IMR-90 (cell line): ENCODE data around the gene ANGPT4. TPM values are rescaled to one million over a fixed set of nuclear protein-coding genes. Genes with fewer than 3 reads are reported as not detected.

Source experiments
- ATAC-seq: fragments of 200-7000 bp; cut with Tn5 transposase; 2 replicates; pipeline ENCODE4 v1.9.1; 2020; ENCODE audit warnings: low read depth, mild to moderate bottlenecking, moderate library complexity
- BruUV-seq: library from RNA; stranded (reverse); fragments of 400-500 nt; replicated peaks from 2 replicates; lab custom pipeline; 2021; lab: Mats Ljungman, UMichigan
- CTCF ChIA-PET: fragments of 300-600 bp; formaldehyde crosslinking; extraction: SDS; loops from one replicate; lab custom pipeline; 2021; ENCODE audit warnings: antibody characterized with exemption; lab: Yijun Ruan, JAX
- POLR2A ChIA-PET: fragments of 300-600 bp; sonication (Branson Sonifier 250); formaldehyde crosslinking; loops from one replicate; lab custom pipeline; 2022; ENCODE audit warnings: antibody characterized with exemption; ENCODE audit not compliant: unreplicated experiment; lab: Charles Lee
- DNase-seq: peaks from one replicate; pipeline ENCODE4 v3.0.0; 2013
- H2AFZ ChIP-seq: replicated peaks from 2 replicates; pipeline ENCODE3; 2013; ENCODE audit warnings: low read length, mild to moderate bottlenecking; ENCODE audit not compliant: poor library complexity
- H2AK5ac ChIP-seq: 2 replicates; pipeline ENCODE4 v1.6.1; 2013; ENCODE audit warnings: low read depth, low read length, inconsistent platforms
- H2AK9ac ChIP-seq: replicated peaks from 2 replicates; pipeline ENCODE3; 2013; ENCODE audit warnings: mild to moderate bottlenecking, low read depth, low read length, moderate library complexity; ENCODE audit not compliant: poor library complexity
- H2BK120ac ChIP-seq: 2 replicates; pipeline ENCODE4 v1.6.1; 2013; ENCODE audit warnings: low read depth, low read length, inconsistent platforms
- H2BK15ac ChIP-seq: 3 replicates; pipeline ENCODE4 v1.6.1; 2013; ENCODE audit warnings: low read depth, low read length, inconsistent platforms
- H2BK20ac ChIP-seq: 2 replicates; pipeline ENCODE4 v1.6.1; 2013; ENCODE audit warnings: low read depth, mild to moderate bottlenecking, inconsistent platforms, low read length, moderate library complexity
- H2BK5ac ChIP-seq: 2 replicates; pipeline ENCODE4 v1.6.1; 2013; ENCODE audit warnings: mild to moderate bottlenecking, low read depth, low read length, inconsistent platforms; ENCODE audit not compliant: poor library complexity, severe bottlenecking
- H3K14ac ChIP-seq: replicated peaks from 2 replicates; pipeline ENCODE4 v1.6.1; 2013; ENCODE audit warnings: low read depth, low read length, inconsistent platforms
- H3K18ac ChIP-seq: 2 replicates; pipeline ENCODE4 v1.6.1; 2013; ENCODE audit warnings: low read depth, low read length, control low read depth
- H3K23ac ChIP-seq: 2 replicates; pipeline ENCODE4 v1.6.1; 2013; ENCODE audit warnings: low read depth, low read length, inconsistent platforms
- H3K27ac ChIP-seq: 2 replicates; pipeline ENCODE4 v1.5.1; 2013; ENCODE audit warnings: mild to moderate bottlenecking, control low read depth, low read length; ENCODE audit not compliant: insufficient read depth
- H3K27me3 ChIP-seq: 2 replicates; pipeline ENCODE4 v1.6.1; 2013; ENCODE audit warnings: low read length; ENCODE audit not compliant: control insufficient read depth, insufficient read depth
- H3K36me3 ChIP-seq: 2 replicates; pipeline ENCODE4 v1.6.1; 2013; ENCODE audit warnings: low read length, mixed read lengths; ENCODE audit not compliant: control insufficient read depth, insufficient read depth
- H3K4ac ChIP-seq: 2 replicates; pipeline ENCODE4 v1.6.1; 2013; ENCODE audit warnings: low read depth, low read length, inconsistent platforms
- H3K4me1 ChIP-seq: 2 replicates; pipeline ENCODE4 v1.6.1; 2013; ENCODE audit warnings: low read length, mixed read lengths; ENCODE audit not compliant: control insufficient read depth, insufficient read depth
- H3K4me2 ChIP-seq: 2 replicates; pipeline ENCODE4 v1.6.1; 2013; ENCODE audit warnings: low read depth, mild to moderate bottlenecking, control low read depth, low read length, moderate library complexity
- H3K4me3 ChIP-seq: 2 replicates; pipeline ENCODE4 v1.5.1; 2013; ENCODE audit warnings: low read depth, mild to moderate bottlenecking, control low read depth, low read length, moderate library complexity; ENCODE audit not compliant: insufficient read depth
- H3K56ac ChIP-seq: 2 replicates; pipeline ENCODE4 v1.6.1; 2013; ENCODE audit warnings: low read length, inconsistent platforms; ENCODE audit not compliant: insufficient read depth; ENCODE audit errors: extremely low read depth
- H3K79me1 ChIP-seq, 2 experiments: 2 replicates each; pipeline ENCODE4 v1.6.1; 2013; ENCODE audit warnings: low read length in 2 of 2, inconsistent platforms in 1 of 2, low read depth in 1 of 2
- H3K9ac ChIP-seq: 2 replicates; pipeline ENCODE4 v1.6.1; 2013; ENCODE audit warnings: low read depth, low read length, control low read depth
- H3K9me1 ChIP-seq: 2 replicates; pipeline ENCODE4 v1.6.1; 2013; ENCODE audit warnings: low read length, inconsistent platforms; ENCODE audit not compliant: insufficient read depth
- H3K9me3 ChIP-seq: 2 replicates; pipeline ENCODE4 v1.6.1; 2013; ENCODE audit warnings: low read length; ENCODE audit not compliant: control insufficient read depth, insufficient read depth
- H4K20me1 ChIP-seq: 2 replicates; pipeline ENCODE4 v1.6.1; 2013; ENCODE audit warnings: low read length, inconsistent platforms; ENCODE audit not compliant: insufficient read depth
- H4K5ac ChIP-seq: 2 replicates; pipeline ENCODE4 v1.6.1; 2013; ENCODE audit warnings: mild to moderate bottlenecking, low read depth, low read length, control low read depth
- H4K8ac ChIP-seq, 2 experiments: 2 replicates each; pipeline ENCODE4 v1.6.1; 2013; ENCODE audit warnings: low read depth in 2 of 2, low read length in 2 of 2, control low read depth in 1 of 2, inconsistent platforms in 1 of 2
- H4K91ac ChIP-seq: 2 replicates; pipeline ENCODE4 v1.6.1; 2013; ENCODE audit warnings: low read depth, low read length, inconsistent platforms; ENCODE audit not compliant: insufficient read depth
- BHLHE40 ChIP-seq: fragments of 150-350 bp; IDR thresholded peaks from 2 replicates; pipeline ENCODE4 v1.6.1; 2016; ENCODE audit warnings: mild to moderate bottlenecking, low read depth, low read length
- CEBPB ChIP-seq: IDR thresholded peaks from 2 replicates; pipeline ENCODE4 v1.6.1; 2012; ENCODE audit warnings: low read depth, low read length, improper control_type of control experiment
- CHD1 ChIP-seq: IDR thresholded peaks from 2 replicates; pipeline ENCODE4 v1.6.1; 2012; ENCODE audit warnings: low read depth, low read length, improper control_type of control experiment
- FOS ChIP-seq: fragments of 150-350 bp; IDR thresholded peaks from 2 replicates; pipeline ENCODE4 v1.6.1; 2016; ENCODE audit warnings: low read depth, low read length
- MAFK ChIP-seq: IDR thresholded peaks from 2 replicates; pipeline ENCODE4 v1.6.1; 2012; ENCODE audit warnings: low read depth, low read length, improper control_type of control experiment
- MAZ ChIP-seq: IDR thresholded peaks from 2 replicates; pipeline ENCODE4 v1.6.1; 2012; ENCODE audit warnings: low read depth, mild to moderate bottlenecking, low read length, improper control_type of control experiment, moderate library complexity, borderline replicate concordance
- MXI1 ChIP-seq: IDR thresholded peaks from 2 replicates; pipeline ENCODE4 v1.6.1; 2012; ENCODE audit warnings: low read depth, mild to moderate bottlenecking, low read length, moderate library complexity, borderline replicate concordance
- NFE2L2 ChIP-seq: fragments of 150-350 bp; IDR thresholded peaks from 2 replicates; pipeline ENCODE4 v1.6.1; 2016; ENCODE audit warnings: low read depth, mild to moderate bottlenecking, low read length
- POLR2A ChIP-seq: IDR thresholded peaks from 2 replicates; pipeline ENCODE4 v1.6.1; 2012; ENCODE audit warnings: mild to moderate bottlenecking, low read depth, low read length
- RAD21 ChIP-seq: IDR thresholded peaks from 2 replicates; pipeline ENCODE4 v1.6.1; 2012; ENCODE audit warnings: low read length, improper control_type of control experiment
- RCOR1 ChIP-seq: IDR thresholded peaks from 2 replicates; pipeline ENCODE4 v1.6.1; 2012; ENCODE audit warnings: mild to moderate bottlenecking, low read length, improper control_type of control experiment; ENCODE audit not compliant: insufficient replicate concordance
- RFX5 ChIP-seq: IDR thresholded peaks from 2 replicates; pipeline ENCODE4 v1.8.0; 2012; ENCODE audit warnings: low read depth, mild to moderate bottlenecking, low read length, moderate library complexity
- SMC3 ChIP-seq: fragments of 150-350 bp; IDR thresholded peaks from 2 replicates; pipeline ENCODE4 v1.6.1; 2016; ENCODE audit warnings: low read depth, mild to moderate bottlenecking, antibody characterized with exemption, low read length, moderate library complexity
- WGBS, 2 experiments: methylation state at CpG; one replicate each; pipeline versions ENCODE4 v1.1.5 to v1.1.7; 2013; ENCODE audit warnings: missing lambda C conversion rate in 2 of 2; ENCODE audit not compliant: insufficient read length in 1 of 2; ENCODE audit errors: extremely low coverage in 2 of 2; 5-methylcytosine and 5-hydroxymethylcytosine counted together
- dilution Hi-C: fragments of 300-500 bp; cut with HindIII; formaldehyde crosslinking; loops from one replicate; pipeline ENCODE4 v1.14.3; 2018; ENCODE audit warnings: low sequenced_read_pairs; ENCODE audit not compliant: unreplicated experiment
- in situ Hi-C: fragments of 300-500 bp; cut with MboI; formaldehyde crosslinking; loops from 3 replicates; pipeline ENCODE4 v1.14.3; 2019; ENCODE audit warnings: low sequenced_read_pairs, inconsistent platforms, mixed read lengths
- intact Hi-C: fragments of 100-400 bp; cut with micrococcal nuclease; formaldehyde crosslinking; loops from 2 replicates; pipeline ENCODE4 v1.10.0; 2022
- polyA plus RNA-seq, 3 experiments: library from polyadenylated mRNA; depleted of rRNA; stranded (reverse); fragments of >200 nt; gene quantifications; 2 replicates each; pipeline ENCODE4 v1.2.3, GENCODE V29; 2012; ENCODE audit warnings: low replicate concordance in 1 of 3
- total RNA-seq: library from RNA; depleted of rRNA; stranded (reverse); fragments of >200 nt; gene quantifications from 2 replicates; pipeline ENCODE4 v1.2.3, GENCODE V29; 2012
- TF ChIP-seq, protein P1 (sequence below): fragments of 150-350 bp; IDR thresholded peaks from 2 replicates; pipeline ENCODE4 v1.6.1; 2016; ENCODE audit warnings: low read depth, mild to moderate bottlenecking, low read length, moderate library complexity, borderline replicate concordance
- TF ChIP-seq, protein P2 (sequence below): conservative IDR thresholded peaks from 2 replicates; pipeline ENCODE4 v1.5.1; 2012; ENCODE audit warnings: mild to moderate bottlenecking, low read depth, low read length, improper control_type of control experiment
- TF ChIP-seq, protein P3 (sequence below): fragments of 150-350 bp; IDR thresholded peaks from 2 replicates; pipeline ENCODE4 v1.6.1; 2017; ENCODE audit warnings: mild to moderate bottlenecking, antibody characterized with exemption, low read length, low read depth

ANGPT4 gene
- total and polyA plus RNA-seq, 2 of the 4 experiments (the other 2 are of a cell fraction): not detected

DNA sequence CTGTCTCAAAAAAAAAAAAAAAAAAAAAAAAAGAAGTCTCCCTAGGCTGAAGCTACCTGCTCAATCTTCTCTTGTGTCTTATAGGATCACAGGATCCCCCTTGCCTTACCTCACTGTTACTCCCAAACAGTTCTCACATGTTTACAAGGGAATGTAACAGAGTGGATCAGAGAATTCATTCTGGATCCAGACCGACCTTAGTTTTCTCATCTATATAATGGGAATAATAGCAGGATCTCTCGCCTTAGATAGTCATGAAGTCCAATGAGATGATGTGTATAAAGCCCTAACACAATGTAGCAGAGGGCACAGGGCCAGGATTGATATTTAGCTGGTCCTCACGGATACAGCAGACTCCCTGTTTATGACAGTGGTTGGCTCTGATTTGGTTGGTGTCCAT is 84.9 kb downstream of the ANGPT4 start:
- no peak overlapping the region for H3K4ac ChIP-seq
- H3K4me3 ChIP-seq: no peak overlapping the region
- no peak overlapping the region for H3K9ac ChIP-seq
- H3K27me3 ChIP-seq: no peaks in the 10 kb centered on the region
- BruUV-seq: no TSS peak
- no peak overlapping the region for H3K14ac ChIP-seq
- H3K79me1 ChIP-seq: peaks cover 9 to 18% of the 10 kb centered on the region in 2 experiments
- peaks cover 10% of the 10 kb centered on the region; the same call in 1 of the 2 replicates for H3K4me1 ChIP-seq
- no peak overlapping the region for H3K23ac ChIP-seq
- no peak overlapping the region for H2BK120ac ChIP-seq
- intact Hi-C loops (loop anchor here (5.0 kb wide), 1 partner anchor 126 kb away; no protein-coding TSS in a partner anchor), in situ Hi-C loops (no loop called here), dilution Hi-C loops (no loop called here)
- H3K36me3 ChIP-seq: no peaks in the 10 kb centered on the region
- H3K4me2 ChIP-seq: no peak overlapping the region
- no peak for DNase-seq
- ChIA-PET POLR2A (no interaction called here), CTCF (interaction anchor here (0.6 kb wide), 1 partner anchor 13 kb away, joined by 7 read pairs; no protein-coding TSS in a partner anchor)
- ATAC-seq: no peak
- WGBS, 2 experiments: no CpG with 5 or more reads among the region's 3 CpGs
- no peak overlapping the region for H4K5ac ChIP-seq
- H3K56ac ChIP-seq: no peak overlapping the region
- H3K9me1 ChIP-seq: peaks cover 7% of the 10 kb centered on the region; the same call in 1 of the 2 replicates
- TF ChIP-seq RFX5 (no peak), FOS (no peak), MAZ (no peak), MXI1 (no peak), BHLHE40 (no peak), SMC3 (no peak), NFE2L2 (no peak), RAD21 (no peak), POLR2A (no peak), CHD1 (no peak), CEBPB (no peak), RCOR1 (no peak), MAFK (no peak)
- TF ChIP-seq, protein P1, sequence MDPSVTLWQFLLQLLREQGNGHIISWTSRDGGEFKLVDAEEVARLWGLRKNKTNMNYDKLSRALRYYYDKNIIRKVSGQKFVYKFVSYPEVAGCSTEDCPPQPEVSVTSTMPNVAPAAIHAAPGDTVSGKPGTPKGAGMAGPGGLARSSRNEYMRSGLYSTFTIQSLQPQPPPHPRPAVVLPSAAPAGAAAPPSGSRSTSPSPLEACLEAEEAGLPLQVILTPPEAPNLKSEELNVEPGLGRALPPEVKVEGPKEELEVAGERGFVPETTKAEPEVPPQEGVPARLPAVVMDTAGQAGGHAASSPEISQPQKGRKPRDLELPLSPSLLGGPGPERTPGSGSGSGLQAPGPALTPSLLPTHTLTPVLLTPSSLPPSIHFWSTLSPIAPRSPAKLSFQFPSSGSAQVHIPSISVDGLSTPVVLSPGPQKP: no peak
- TF ChIP-seq, protein P2, sequence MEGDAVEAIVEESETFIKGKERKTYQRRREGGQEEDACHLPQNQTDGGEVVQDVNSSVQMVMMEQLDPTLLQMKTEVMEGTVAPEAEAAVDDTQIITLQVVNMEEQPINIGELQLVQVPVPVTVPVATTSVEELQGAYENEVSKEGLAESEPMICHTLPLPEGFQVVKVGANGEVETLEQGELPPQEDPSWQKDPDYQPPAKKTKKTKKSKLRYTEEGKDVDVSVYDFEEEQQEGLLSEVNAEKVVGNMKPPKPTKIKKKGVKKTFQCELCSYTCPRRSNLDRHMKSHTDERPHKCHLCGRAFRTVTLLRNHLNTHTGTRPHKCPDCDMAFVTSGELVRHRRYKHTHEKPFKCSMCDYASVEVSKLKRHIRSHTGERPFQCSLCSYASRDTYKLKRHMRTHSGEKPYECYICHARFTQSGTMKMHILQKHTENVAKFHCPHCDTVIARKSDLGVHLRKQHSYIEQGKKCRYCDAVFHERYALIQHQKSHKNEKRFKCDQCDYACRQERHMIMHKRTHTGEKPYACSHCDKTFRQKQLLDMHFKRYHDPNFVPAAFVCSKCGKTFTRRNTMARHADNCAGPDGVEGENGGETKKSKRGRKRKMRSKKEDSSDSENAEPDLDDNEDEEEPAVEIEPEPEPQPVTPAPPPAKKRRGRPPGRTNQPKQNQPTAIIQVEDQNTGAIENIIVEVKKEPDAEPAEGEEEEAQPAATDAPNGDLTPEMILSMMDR: no peak
- TF ChIP-seq, protein P3, sequence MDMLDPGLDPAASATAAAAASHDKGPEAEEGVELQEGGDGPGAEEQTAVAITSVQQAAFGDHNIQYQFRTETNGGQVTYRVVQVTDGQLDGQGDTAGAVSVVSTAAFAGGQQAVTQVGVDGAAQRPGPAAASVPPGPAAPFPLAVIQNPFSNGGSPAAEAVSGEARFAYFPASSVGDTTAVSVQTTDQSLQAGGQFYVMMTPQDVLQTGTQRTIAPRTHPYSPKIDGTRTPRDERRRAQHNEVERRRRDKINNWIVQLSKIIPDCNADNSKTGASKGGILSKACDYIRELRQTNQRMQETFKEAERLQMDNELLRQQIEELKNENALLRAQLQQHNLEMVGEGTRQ: no peak
- no peaks in the 10 kb centered on the region for H4K20me1 ChIP-seq
- no peaks in the 10 kb centered on the region for H3K9me3 ChIP-seq
- H2AK5ac ChIP-seq: no peak overlapping the region
- no peak overlapping the region for H4K91ac ChIP-seq
- H2BK20ac ChIP-seq: no peak overlapping the region
- H3K27ac ChIP-seq: no peak overlapping the region
- no peak overlapping the region for H2BK15ac ChIP-seq
- H2AFZ ChIP-seq: no peak overlapping the region
- H2BK5ac ChIP-seq: no peak overlapping the region
- no peak overlapping the region for H4K8ac ChIP-seq
- no peak overlapping the region for H2AK9ac ChIP-seq
- no peak overlapping the region for H3K18ac ChIP-seq
